T-cell (primary cell): ENCODE measurements around the gene TM4SF1. TPM values are rescaled to one million over a fixed set of nuclear protein-coding genes. Genes with fewer than 3 reads are reported as not detected.

Experiments used
- ATAC-seq, 4 experiments: fragments of 200-7000 bp in 3 of 4; fragments of 150-1000 bp in 1 of 4; cut with Tn5 transposase; replicated peaks in 1 of 4; 1 replicate in 3 of 4; 2 replicates in 1 of 4; pipeline ENCODE4 v1.10.0; 2021; ENCODE audit warnings: moderate library complexity in 3 of 4, mild to moderate bottlenecking in 2 of 4, moderate number of reproducible peaks in 1 of 4
- CTCF ChIA-PET, 2 donors: fragments of 300-600 bp; sonication (Branson Sonifier 250); formaldehyde crosslinking; loops; one replicate each; lab custom pipeline; 2022; ENCODE audit warnings: antibody characterized with exemption in 2 of 2; lab: Charles Lee
- POLR2A ChIA-PET, 2 donors: fragments of 300-600 bp; sonication (Branson Sonifier 250); formaldehyde crosslinking; loops; one replicate each; lab custom pipeline; 2022; ENCODE audit warnings: antibody characterized with exemption in 2 of 2; lab: Charles Lee
- DNase-seq, 35 experiments: peaks; one replicate each; pipeline versions ENCODE4 v3.0.0 to v3.0.0-alpha.2; 2013 to 2023
- H3K27ac ChIP-seq: one replicate; pipeline ENCODE4 v1.5.1; 2013; ENCODE audit warnings: low read length
- H3K27me3 ChIP-seq, 2 experiments: replicated peaks in 1 of 2; 1 replicate in 1 of 2; 2 replicates in 1 of 2; pipeline versions ENCODE4 v1.6.1 to v1.7.0; 2013; ENCODE audit warnings: low read length in 1 of 2, mixed read lengths in 1 of 2; ENCODE audit not compliant: control insufficient read depth in 2 of 2, insufficient read depth in 2 of 2; ENCODE audit errors: extremely low read depth in 1 of 2
- H3K36me3 ChIP-seq, 2 donors: 1 replicate in 1 of 2; 2 replicates in 1 of 2; pipeline versions ENCODE4 v1.6.1 to v1.7.0; 2013; ENCODE audit warnings: low read length in 1 of 2; ENCODE audit not compliant: control insufficient read depth in 2 of 2, insufficient read depth in 1 of 2; ENCODE audit errors: extremely low read depth in 1 of 2
- H3K4me1 ChIP-seq, 2 experiments: 1 replicate in 1 of 2; 2 replicates in 1 of 2; pipeline versions ENCODE4 v1.6.1 to v1.7.0; 2013; ENCODE audit warnings: low read length in 2 of 2, mixed read lengths in 1 of 2; ENCODE audit not compliant: insufficient read depth in 2 of 2, control insufficient read depth in 1 of 2; ENCODE audit errors: extremely low read depth in 1 of 2
- H3K4me3 ChIP-seq, 2 donors: 1 replicate in 1 of 2; 2 replicates in 1 of 2; pipeline versions ENCODE4 v1.5.1 to v1.7.0; 2013; ENCODE audit warnings: mild to moderate bottlenecking in 2 of 2, low read length in 1 of 2, moderate library complexity in 1 of 2; ENCODE audit not compliant: control insufficient read depth in 1 of 2; ENCODE audit errors: extremely low read depth in 1 of 2
- H3K9me3 ChIP-seq: 2 replicates; pipeline ENCODE4 v1.7.0; 2013
- H3K27ac Mint-ChIP-seq, 2 donors: one replicate each; pipeline ENCODE4 v1.8.0; 2020 to 2021; ENCODE audit warnings: mild to moderate bottlenecking in 2 of 2, mixed read lengths in 2 of 2
- H3K27me3 Mint-ChIP-seq, 2 donors: one replicate each; pipeline ENCODE4 v1.8.0; 2021 to 2022; ENCODE audit warnings: mixed read lengths in 2 of 2
- H3K36me3 Mint-ChIP-seq: one replicate; pipeline ENCODE4 v1.8.0; 2021; ENCODE audit warnings: mixed read lengths
- H3K4me1 Mint-ChIP-seq, 3 donors: one replicate each; pipeline ENCODE4 v1.8.0; 2020 to 2022; ENCODE audit warnings: mixed read lengths in 3 of 3, mild to moderate bottlenecking in 1 of 3
- H3K4me3 Mint-ChIP-seq, 3 donors: one replicate each; pipeline ENCODE4 v1.8.0; 2020 to 2022; ENCODE audit warnings: mild to moderate bottlenecking in 3 of 3, mixed read lengths in 3 of 3, moderate library complexity in 3 of 3
- H3K9me3 Mint-ChIP-seq, 3 donors: one replicate each; pipeline ENCODE4 v1.8.0; 2020 to 2022; ENCODE audit warnings: mixed read lengths in 3 of 3
- WGBS: methylation state at CpG from one replicate; pipeline ENCODE4 v1.1.5; 2013; ENCODE audit warnings: missing lambda C conversion rate; ENCODE audit not compliant: insufficient coverage; 5-methylcytosine and 5-hydroxymethylcytosine counted together
- total RNA-seq, 35 experiments: library from RNA in 6 of 35; stranded (reverse) in 6 of 35; fragments of 120-200 nt in 1 of 35; gene quantifications; one replicate each; pipeline versions ENCODE4 v1.2.1 to v1.2.4 and lab custom pipeline; 2013 to 2026

Gene TM4SF1
- total RNA-seq, 5 donors from 2014 or later (not counting 1 experiment from before 2014, with no cell fraction given) = 0.76 to 1.0 (median 0.79) TPM; not detected in 2

- no peaks in the 10 kb centered on the region for H3K4me1 Mint-ChIP-seq
- 60% methylated on average over 1 of the region's 6 CpGs for WGBS
- H3K36me3 Mint-ChIP-seq = no peaks in the 10 kb centered on the region
- no peak overlapping the region for H3K27ac ChIP-seq
- ATAC-seq = no peak
- H3K36me3 ChIP-seq = no peaks in the 10 kb centered on the region
- no peak overlapping the region for H3K4me3 ChIP-seq
- no peak overlapping the region for H3K27ac Mint-ChIP-seq
- no peaks in the 10 kb centered on the region for H3K9me3 ChIP-seq
- no peaks in the 10 kb centered on the region for H3K9me3 Mint-ChIP-seq
- peaks cover 7 to 10% of the 10 kb centered on the region in 2 donors for H3K27me3 Mint-ChIP-seq
- no peaks in the 10 kb centered on the region for H3K4me1 ChIP-seq
- ChIA-PET CTCF (interaction anchor here in 1 of 2 donors (0.6 kb wide), 1 partner anchor 101 kb away, joined by 3 read pairs; no protein-coding TSS in a partner anchor), POLR2A (no interaction called here)
- no peak overlapping the region for H3K4me3 Mint-ChIP-seq
- no peak for DNase-seq
- no peaks in the 10 kb centered on the region for H3K27me3 ChIP-seq
These were observed 9.2 kb downstream of the TM4SF1 start for GRCh38 chr3:149368201-149368673.

- ChIA-PET CTCF (no interaction called here), POLR2A (no interaction called here)
- Mint-ChIP-seq H3K27me3 (peaks cover 8 to 11% of the 10 kb centered on the region in 2 donors), H3K4me3 (no peak overlapping the region), H3K9me3 (no peaks in the 10 kb centered on the region), H3K36me3 (no peaks in the 10 kb centered on the region), H3K4me1 (no peaks in the 10 kb centered on the region), H3K27ac (no peak overlapping the region)
- DNase-seq = no peak
- 93% methylated on average over 2 of the region's 3 CpGs for WGBS
- no peaks in the 10 kb centered on the region for H3K4me1 ChIP-seq
- H3K4me3 ChIP-seq = no peak overlapping the region
- H3K36me3 ChIP-seq = no peaks in the 10 kb centered on the region
- H3K27me3 ChIP-seq = peaks cover 0 to 2% of the 10 kb centered on the region in 2 experiments
- ATAC-seq = no peak
- no peaks in the 10 kb centered on the region for H3K9me3 ChIP-seq
- H3K27ac ChIP-seq = no peak overlapping the region
These were observed 10.3 kb downstream of the TM4SF1 start for GRCh38 chr3:149366941-149367840.

- POLR2A ChIA-PET = no interaction called here
- WGBS = no CpG with 5 or more reads among the region's 2 CpGs
- no peaks in the 10 kb centered on the region for H3K9me3 ChIP-seq
These were observed 11.4 kb downstream of the TM4SF1 start for GRCh38 chr3:149366031-149366430.

GRCh38 chr3:149364624-149365023 lies 12.8 kb downstream of the TM4SF1 start:
- no peak overlapping the region for H3K4me3 ChIP-seq
- H3K27me3 Mint-ChIP-seq = peaks cover 14 to 19% of the 10 kb centered on the region in 2 donors
- H3K36me3 Mint-ChIP-seq = no peaks in the 10 kb centered on the region
- DNase-seq = no peak
- H3K9me3 ChIP-seq = no peaks in the 10 kb centered on the region
- ChIA-PET CTCF (no interaction called here), POLR2A (no interaction called here)
- H3K27ac Mint-ChIP-seq = no peak overlapping the region
- no peaks in the 10 kb centered on the region for H3K4me1 Mint-ChIP-seq
- peaks cover 0 to 2% of the 10 kb centered on the region in 2 experiments for H3K27me3 ChIP-seq
- H3K27ac ChIP-seq = no peak overlapping the region
- no peak overlapping the region for H3K4me3 Mint-ChIP-seq
- no peaks in the 10 kb centered on the region for H3K9me3 Mint-ChIP-seq
- 80% methylated on average over 1 of the region's 2 CpGs for WGBS
- H3K4me1 ChIP-seq = no peaks in the 10 kb centered on the region
- no peak for ATAC-seq
- no peaks in the 10 kb centered on the region for H3K36me3 ChIP-seq

More at GRCh38 chr3:149366031-149366430, 11.4 kb downstream of the TM4SF1 start:
- Mint-ChIP-seq H3K4me3 (no peak overlapping the region), H3K27me3 (peaks cover 14 to 15% of the 10 kb centered on the region in 2 donors), H3K36me3 (no peaks in the 10 kb centered on the region), H3K27ac (no peak overlapping the region), H3K4me1 (no peaks in the 10 kb centered on the region), H3K9me3 (no peaks in the 10 kb centered on the region)
- Histone ChIP-seq H3K36me3 (no peaks in the 10 kb centered on the region), H3K4me1 (no peaks in the 10 kb centered on the region), H3K27me3 (peaks cover 0 to 2% of the 10 kb centered on the region in 2 experiments), H3K4me3 (no peak overlapping the region), H3K27ac (no peak overlapping the region)
- CTCF ChIA-PET = no interaction called here
- ATAC-seq (no peak), DNase-seq (no peak)

DNA sequence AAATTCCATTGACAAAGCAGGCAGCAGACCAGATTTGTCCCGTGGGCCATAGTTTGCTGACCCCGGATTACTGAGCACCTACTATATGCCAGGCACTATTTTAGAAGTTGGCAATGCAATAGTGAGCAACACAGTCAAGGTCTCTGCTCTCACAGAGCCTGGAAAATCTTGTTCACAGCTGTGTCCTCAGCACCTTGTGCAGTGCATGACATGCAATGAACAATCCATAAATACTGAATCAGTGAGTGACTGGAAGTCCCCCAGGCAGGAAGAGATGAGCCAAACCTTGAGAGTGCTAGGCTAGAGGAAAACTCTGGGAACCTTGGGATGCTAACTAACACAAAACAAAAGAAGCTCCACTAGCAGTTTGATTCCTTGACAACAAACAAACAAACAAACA lies 14.4 kb downstream of the TM4SF1 start:
- H3K4me1 Mint-ChIP-seq = no peaks in the 10 kb centered on the region
- ChIA-PET CTCF (no interaction called here), POLR2A (no interaction called here)
- no peak for ATAC-seq
- no peak for DNase-seq
- no peak overlapping the region for H3K4me3 ChIP-seq
- no peak overlapping the region for H3K4me3 Mint-ChIP-seq
- H3K4me1 ChIP-seq = no peaks in the 10 kb centered on the region
- no peak overlapping the region for H3K27ac Mint-ChIP-seq
- no peaks in the 10 kb centered on the region for H3K9me3 Mint-ChIP-seq
- H3K36me3 Mint-ChIP-seq = no peaks in the 10 kb centered on the region
- H3K36me3 ChIP-seq = no peaks in the 10 kb centered on the region
- H3K9me3 ChIP-seq = no peaks in the 10 kb centered on the region
- H3K27ac ChIP-seq = no peak overlapping the region
- peaks cover 14 to 20% of the 10 kb centered on the region in 2 donors for H3K27me3 Mint-ChIP-seq
- WGBS = 58% methylated on average over 2 of the region's 2 CpGs
- peaks cover 0 to 2% of the 10 kb centered on the region in 2 experiments for H3K27me3 ChIP-seq

DNA sequence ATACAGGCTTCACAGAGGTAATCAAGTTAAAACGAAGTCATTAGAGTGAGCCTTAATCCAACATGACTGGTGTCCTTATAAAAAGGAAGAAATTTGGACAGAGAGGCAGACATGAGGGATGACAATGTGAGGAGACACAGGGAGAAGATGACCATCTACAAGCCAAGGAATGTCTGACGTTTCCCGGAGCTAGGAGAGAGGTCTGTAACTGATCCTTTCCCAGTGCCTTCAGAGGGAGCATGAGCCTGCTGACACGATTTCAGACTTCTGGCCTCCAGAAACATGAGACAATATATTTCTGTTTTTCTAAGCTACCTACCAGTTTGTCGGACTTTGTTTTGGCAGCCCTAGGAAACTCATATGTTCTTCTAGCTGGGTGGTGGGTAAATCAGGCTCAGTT lies 15.1 kb downstream of the TM4SF1 start:
- Histone ChIP-seq H3K4me3 (no peak overlapping the region), H3K9me3 (no peaks in the 10 kb centered on the region), H3K27ac (no peak overlapping the region), H3K4me1 (no peaks in the 10 kb centered on the region), H3K36me3 (no peaks in the 10 kb centered on the region), H3K27me3 (peaks cover 0 to 2% of the 10 kb centered on the region in 2 experiments)
- POLR2A ChIA-PET = interaction anchor here in 1 of 2 donors (0.6 kb wide), 1 partner anchor 11 kb away, joined by 3 read pairs; no protein-coding TSS in a partner anchor
- H3K9me3 Mint-ChIP-seq = no peaks in the 10 kb centered on the region
- peaks cover 14 to 18% of the 10 kb centered on the region in 2 donors for H3K27me3 Mint-ChIP-seq
- CTCF ChIA-PET = no interaction called here
- no peaks in the 10 kb centered on the region for H3K4me1 Mint-ChIP-seq
- ATAC-seq = no peak
- H3K4me3 Mint-ChIP-seq = no peak overlapping the region
- DNase-seq = no peak
- no peak overlapping the region for H3K27ac Mint-ChIP-seq
- H3K36me3 Mint-ChIP-seq = no peaks in the 10 kb centered on the region
- WGBS = 73% methylated on average over 3 of the region's 5 CpGs
